GM13976 (cell line): ENCODE data around the gene MEGF11.
"Not testable (repeated sequence)": the region's sequence is repeated elsewhere in the genome, so short reads cannot be mapped to it uniquely, and the experiment has no call there.

Experiments
- DNase-seq: peaks from one replicate; pipeline ENCODE4 v3.0.0; 2012; ENCODE audit warnings: low spot score
- CTCF ChIP-seq: IDR thresholded peaks from 2 replicates; pipeline ENCODE4 v1.5.1; 2012; ENCODE audit warnings: borderline replicate concordance, mild to moderate bottlenecking; ENCODE audit not compliant: insufficient read depth; ENCODE audit errors: extremely low read depth, missing control alignments, control extremely low read depth
- in situ Hi-C: fragments of 300-500 bp; cut with MboI; formaldehyde crosslinking; loops from one replicate; pipeline ENCODE4 v1.12.0; 2022; ENCODE audit warnings: low sequenced_read_pairs, mixed read lengths, inconsistent platforms; ENCODE audit not compliant: unreplicated experiment

MEGF11 gene

GRCh38 chr15:65870889-65871533 is 382.5 kb downstream of the MEGF11 start:
- in situ Hi-C loops, result no loop called here
- DNase-seq, result peak; percentile 67
- no peak for TF ChIP-seq CTCF

DNA sequence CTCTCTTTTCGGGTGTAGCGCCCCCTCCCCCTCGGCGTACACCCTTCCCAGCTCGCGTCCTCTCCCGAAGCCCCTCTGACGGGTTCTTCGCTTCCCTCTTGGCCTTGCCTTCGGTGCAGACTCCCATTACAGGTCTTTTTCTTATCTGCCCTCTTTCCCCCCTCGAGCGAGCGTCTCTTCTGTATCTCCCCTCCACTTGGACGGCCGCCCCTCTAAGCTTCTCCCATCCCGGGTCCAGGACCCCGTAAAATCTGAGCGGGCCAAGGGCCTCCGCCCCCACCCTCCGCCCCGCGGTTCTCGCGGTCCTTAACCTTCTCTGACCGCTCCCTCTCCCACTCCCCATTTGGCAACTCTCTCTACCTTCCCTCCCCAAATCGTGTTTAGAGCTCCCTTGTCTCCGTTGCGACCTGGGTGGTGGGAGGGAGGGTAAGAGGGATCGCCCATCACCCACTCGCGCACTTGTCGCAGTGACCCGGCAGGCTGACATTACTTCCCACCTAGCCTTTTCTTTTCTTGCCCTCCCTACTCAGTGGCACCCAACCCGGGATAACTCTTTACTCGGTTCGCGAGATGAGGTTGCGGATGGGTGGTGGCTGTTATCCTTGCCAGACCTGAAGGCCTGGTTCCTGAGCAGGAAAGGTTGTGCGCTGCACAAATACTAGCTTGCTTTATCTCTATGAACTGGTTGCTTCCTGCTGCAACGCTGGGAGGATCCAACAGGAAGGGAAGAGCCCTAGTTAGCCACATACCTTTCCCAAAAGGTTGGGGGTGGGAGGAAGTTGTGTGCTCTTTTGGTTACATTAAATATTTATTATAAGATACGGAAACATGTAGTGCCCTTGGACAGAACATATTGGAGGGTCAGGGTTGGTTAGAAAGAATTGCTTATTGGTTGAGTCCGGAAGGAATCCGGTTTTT is 383.3 kb downstream of the MEGF11 start:
- no peak for DNase-seq
- no peak for TF ChIP-seq CTCF
- in situ Hi-C loops, result no loop called here

DNA sequence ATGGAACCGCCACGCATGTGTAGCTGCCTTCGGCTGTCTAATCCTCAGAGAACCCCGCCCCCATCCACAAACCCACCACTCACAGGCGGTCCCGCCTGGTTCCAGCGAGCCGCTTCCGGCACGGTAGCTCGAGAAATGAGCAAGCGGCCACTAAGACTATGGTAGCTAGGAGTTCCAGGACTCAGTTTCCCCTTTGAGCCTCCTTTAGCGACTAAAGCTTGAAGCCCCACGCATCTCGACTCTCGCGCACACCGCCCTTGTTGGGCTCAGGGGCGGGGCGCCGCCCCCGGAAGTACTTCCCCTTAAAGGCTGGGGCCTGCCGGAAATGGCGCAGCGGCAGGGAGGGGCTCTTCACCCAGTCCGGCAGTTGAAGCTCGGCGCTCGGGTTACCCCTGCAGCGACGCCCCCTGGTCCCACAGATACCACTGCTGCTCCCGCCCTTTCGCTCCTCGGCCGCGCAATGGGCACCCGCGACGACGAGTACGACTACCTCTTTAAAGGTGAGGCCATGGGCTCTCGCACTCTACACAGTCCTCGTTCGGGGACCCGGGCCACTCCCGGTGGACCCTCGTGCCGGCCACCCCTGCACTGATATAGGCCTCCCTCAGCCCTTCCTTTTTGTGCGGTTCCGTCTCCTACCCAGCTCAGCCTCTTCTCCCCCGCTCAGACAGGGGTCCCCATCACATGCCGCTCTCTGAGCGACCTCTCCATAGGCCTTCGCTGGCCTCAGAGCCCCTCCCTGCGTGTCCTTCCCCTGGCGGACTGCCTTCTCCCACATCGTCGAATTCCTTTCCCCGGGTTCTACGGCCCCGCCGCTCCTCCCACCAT is 384.2 kb downstream of the MEGF11 start, which contains the start of gene RAB11A:
RAB11A (plus strand) TSS at position 366 of the 828 bp plus-strand sequence; CDS start at position 461, 95 bp downstream.
- DNase-seq, result peak; percentile 97
- in situ Hi-C loops, result no loop called here
- TF ChIP-seq CTCF, result peak; percentile 58

DNA sequence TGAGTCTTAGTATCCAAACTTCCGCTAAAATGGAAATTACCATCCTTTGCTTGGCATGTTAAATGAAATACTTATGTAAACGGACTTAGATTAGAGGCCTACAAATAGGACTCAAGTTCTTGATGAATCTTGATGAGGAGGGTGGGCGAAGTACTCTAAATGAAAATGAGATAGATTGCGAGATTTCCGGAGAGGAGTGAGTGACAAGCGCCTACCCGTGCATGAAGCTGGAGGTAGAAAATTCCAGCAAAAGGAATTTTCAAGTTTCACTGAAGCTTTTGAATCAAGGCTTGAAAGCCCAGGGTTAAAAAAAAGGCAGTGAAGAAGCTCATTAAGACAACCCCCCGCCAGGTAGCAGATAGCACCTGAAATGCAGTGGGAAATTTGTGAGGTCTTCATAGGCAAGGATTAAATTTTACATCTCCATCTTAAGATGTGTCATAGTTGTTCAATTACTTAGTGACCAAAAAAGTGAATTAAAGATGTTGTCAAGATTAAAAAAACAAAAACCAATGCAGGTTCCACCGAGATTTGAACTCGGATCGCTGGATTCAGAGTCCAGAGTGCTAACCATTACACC is 384.9 kb downstream of the MEGF11 start:
- in situ Hi-C loops, result no loop called here

DNA sequence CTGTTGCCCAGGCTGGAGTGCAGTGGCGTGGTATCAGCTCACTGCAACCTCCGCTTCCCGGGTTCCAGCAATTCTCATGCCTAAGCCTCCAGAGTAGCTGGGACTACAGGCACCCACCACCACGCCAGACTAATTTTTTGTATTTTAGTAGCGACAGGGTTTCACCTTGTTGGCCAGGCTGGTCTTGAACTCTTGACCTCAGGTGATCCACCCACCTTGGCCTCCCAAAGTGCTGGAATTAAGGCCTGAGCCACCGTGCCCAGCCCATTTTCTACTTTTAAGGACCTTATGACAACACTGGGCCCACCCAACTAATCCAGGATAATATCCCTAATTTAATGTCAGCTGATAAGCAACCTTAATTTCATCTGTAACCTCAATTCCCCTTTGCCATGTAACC is 385.6 kb downstream of the MEGF11 start:
- in situ Hi-C loops, DNase-seq: not testable (repeated sequence)

More for the DNA sequence above, 384.9 kb downstream of the MEGF11 start:
- DNase-seq, result no peak
- no peak for TF ChIP-seq CTCF

GRCh38 chr15:65867244-65867643 is 386.3 kb downstream of the MEGF11 start:
- DNase-seq, result no peak
- TF ChIP-seq CTCF, result no peak
- in situ Hi-C loops, result no loop called here
